ENCODE measurements around the gene KLHL18. TPM values are rescaled to one million over a fixed set of nuclear protein-coding genes. Genes with fewer than 3 reads are reported as not detected.

KLHL18 gene
- total and polyA plus RNA-seq, 12 donors: 10.6 to 62.1 (median 28.3) TPM

DNA sequence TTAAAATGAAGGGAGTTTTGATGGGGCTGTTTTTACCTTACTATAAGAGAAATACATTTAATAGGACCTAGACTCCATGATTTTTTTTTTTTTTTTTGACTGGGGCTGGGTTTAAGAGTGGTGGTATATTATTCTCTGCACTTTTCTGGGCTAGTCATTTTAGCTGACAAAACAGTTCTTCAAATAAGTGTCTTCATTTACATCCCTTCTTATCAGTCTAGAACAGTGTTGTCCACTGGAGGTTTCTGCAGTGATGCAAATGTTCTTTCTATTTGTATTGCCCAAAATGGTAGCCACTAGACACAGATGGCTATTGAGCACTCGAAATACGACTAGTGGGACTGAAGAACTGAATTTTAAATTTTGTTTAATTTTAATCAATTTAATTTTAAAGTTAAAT is 37.2 kb downstream of the KLHL18 start:
- H3K36me3 ChIP-seq (replicated peaks in 1 of 2): peaks cover 0 to 34% of the 10 kb centered on the region in 2 donors
- intact Hi-C loops (cut with DNase I): loop anchor here (5.0 to 10.0 kb wide), 4 partner anchors 38 to 315 kb away; partner anchors contain the start of genes KIF9 (in 1 of the 2) and KLHL18 (in 1 of the 2)
- H3K9me3 ChIP-seq (replicated peaks in 1 of 3): no peaks in the 10 kb centered on the region
- no peak for DNase-seq
- H3K4me3 ChIP-seq: no peak overlapping the region
- 48 to 74% (median 48%) methylated on average over 2 of the region's 2 CpGs for WGBS, 4 donors
- H3K27ac ChIP-seq: no peak overlapping the region
- no peaks in the 10 kb centered on the region for H3K27me3 ChIP-seq
- TF ChIP-seq POLR2A (IDR thresholded peaks at IDR 0.05): no peak
- TF ChIP-seq, protein P1, sequence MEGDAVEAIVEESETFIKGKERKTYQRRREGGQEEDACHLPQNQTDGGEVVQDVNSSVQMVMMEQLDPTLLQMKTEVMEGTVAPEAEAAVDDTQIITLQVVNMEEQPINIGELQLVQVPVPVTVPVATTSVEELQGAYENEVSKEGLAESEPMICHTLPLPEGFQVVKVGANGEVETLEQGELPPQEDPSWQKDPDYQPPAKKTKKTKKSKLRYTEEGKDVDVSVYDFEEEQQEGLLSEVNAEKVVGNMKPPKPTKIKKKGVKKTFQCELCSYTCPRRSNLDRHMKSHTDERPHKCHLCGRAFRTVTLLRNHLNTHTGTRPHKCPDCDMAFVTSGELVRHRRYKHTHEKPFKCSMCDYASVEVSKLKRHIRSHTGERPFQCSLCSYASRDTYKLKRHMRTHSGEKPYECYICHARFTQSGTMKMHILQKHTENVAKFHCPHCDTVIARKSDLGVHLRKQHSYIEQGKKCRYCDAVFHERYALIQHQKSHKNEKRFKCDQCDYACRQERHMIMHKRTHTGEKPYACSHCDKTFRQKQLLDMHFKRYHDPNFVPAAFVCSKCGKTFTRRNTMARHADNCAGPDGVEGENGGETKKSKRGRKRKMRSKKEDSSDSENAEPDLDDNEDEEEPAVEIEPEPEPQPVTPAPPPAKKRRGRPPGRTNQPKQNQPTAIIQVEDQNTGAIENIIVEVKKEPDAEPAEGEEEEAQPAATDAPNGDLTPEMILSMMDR (IDR thresholded peaks at IDR 0.05): no peak
- peaks cover 0 to 19% of the 10 kb centered on the region in 2 donors for H3K4me1 ChIP-seq (replicated peaks in 1 of 2)

DNA sequence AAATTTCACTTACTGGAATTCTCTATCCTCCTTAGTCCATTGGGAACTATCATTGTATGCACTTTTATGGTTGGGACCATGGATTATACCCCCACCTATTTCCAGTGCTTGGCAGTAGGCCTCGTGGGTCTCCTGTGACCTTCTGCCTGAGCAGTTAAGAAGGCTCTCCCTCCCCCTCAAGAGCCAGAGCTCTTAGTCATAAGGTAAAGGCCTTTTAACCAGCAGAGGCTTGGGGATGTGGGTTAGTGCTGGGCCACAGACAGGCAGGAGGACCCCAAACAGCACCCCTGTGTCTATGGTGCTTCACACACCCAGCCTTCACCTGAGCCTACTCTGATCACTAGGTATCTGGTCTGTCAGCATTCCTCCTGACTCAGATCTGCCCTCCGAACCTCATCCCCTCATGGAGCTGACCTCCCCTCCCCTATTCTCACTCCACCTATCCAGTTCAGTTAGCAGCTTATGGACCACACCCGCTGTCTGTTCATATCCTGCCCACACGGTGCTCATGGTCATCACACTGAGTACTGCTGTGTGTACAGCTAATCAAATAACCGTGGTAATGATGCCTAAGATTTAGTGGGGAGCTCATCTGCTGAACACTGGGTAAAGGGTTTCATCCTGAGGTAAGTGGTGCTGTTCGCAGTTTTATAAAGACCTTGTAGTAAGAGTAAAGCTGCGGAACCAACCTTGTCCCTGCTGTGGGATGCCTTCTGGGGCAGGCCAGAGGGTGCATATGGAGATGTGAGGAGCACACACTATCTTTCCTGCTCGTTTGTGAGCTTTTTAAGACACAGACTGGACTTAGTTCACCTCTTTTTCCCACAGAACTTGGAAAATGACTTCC is 40.9 kb downstream of the KLHL18 start:
- peaks cover 0 to 52% of the 10 kb centered on the region in 2 donors for H3K36me3 ChIP-seq (replicated peaks in 1 of 2)
- peak overlapping the region in 3 of 5 donors; percentile 37 to 55 (median 47) for H3K27ac ChIP-seq
- intact Hi-C loops (cut with DNase I): loop anchor here (10.0 kb wide), 3 partner anchors 59 to 319 kb away; no protein-coding TSS in a partner anchor
- H3K4me3 ChIP-seq: no peak overlapping the region
- peak in 1 of 7 donors; percentile 49 for DNase-seq
- no peak for TF ChIP-seq POLR2A (IDR thresholded peaks at IDR 0.05)
- TF ChIP-seq, protein P1 (IDR thresholded peaks at IDR 0.05): no peak
- WGBS, 4 donors: 63 to 70% (median 66%) methylated on average over 8 of the region's 8 CpGs
- no peaks in the 10 kb centered on the region for H3K9me3 ChIP-seq (replicated peaks in 1 of 3)
- peaks cover 3 to 13% of the 10 kb centered on the region in 2 donors for H3K4me1 ChIP-seq (replicated peaks in 1 of 2)
- H3K27me3 ChIP-seq: no peaks in the 10 kb centered on the region

DNA sequence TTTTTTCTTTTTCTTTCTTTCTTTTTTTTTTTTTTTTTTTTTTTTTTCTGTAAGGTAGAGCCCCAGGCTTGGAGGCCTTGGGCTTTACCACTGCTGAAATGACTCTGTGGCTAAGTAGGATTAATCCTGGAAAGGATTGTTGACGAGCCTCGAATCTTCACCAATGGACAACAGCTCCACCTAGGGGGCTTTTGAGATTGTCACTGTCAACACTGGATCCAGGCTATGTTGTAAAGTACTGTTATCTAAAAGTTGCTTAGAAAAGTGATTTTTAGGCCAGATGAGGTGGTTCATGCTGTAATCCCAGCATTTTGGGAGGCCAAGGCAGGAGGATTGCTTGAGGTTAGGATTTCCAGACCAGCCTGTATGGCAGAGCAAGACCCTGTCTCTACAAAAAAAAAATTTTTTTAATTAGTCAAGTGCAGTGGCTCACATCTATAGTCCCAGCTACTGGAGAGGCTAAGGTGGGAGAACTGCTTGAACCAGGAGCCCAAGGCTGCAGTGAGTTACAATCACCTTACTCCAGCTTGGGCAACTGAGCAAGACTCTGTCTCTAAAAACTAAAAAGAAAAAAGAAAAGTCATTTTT is 41.6 kb downstream of the KLHL18 start:
- no peak overlapping the region for H3K4me3 ChIP-seq
- peak; percentile 71 to 89 (median 77) for DNase-seq
- TF ChIP-seq POLR2A (IDR thresholded peaks at IDR 0.05): no peak
- TF ChIP-seq, protein P1 (IDR thresholded peaks at IDR 0.05): peak; percentile 57 to 81 (median 77)
- intact Hi-C loops (cut with DNase I): loop anchor here (10.0 kb wide), 3 partner anchors 60 to 320 kb away; no protein-coding TSS in a partner anchor
- 0 to 3% (median 0%) methylated on average over 2 of the region's 2 CpGs for WGBS, 4 donors
- no peak overlapping the region for H3K27ac ChIP-seq
- peaks cover 3 to 13% of the 10 kb centered on the region in 2 donors for H3K4me1 ChIP-seq (replicated peaks in 1 of 2)
- H3K27me3 ChIP-seq: no peaks in the 10 kb centered on the region
- peaks cover 0 to 55% of the 10 kb centered on the region in 2 donors for H3K36me3 ChIP-seq (replicated peaks in 1 of 2)
- H3K9me3 ChIP-seq (replicated peaks in 1 of 3): no peaks in the 10 kb centered on the region

DNA sequence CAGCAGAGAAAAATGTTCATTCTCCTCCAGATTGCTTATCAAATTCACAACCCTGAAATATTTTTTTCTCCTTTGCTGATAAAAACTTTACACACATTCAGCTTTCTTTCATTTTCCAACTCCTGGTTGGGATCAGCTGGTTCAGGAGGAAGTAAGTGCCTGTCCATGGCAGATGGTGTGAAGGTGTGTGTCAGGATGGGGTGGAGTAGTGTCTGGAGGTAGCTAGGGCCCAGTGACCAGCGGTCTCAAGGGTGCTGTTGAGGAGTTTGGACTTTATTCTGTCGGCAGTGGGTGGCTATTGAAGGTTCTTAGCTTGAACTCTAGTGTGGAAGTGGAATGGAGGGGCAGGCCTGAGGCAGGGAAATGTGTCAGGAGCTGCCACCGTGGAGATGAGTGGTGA is 51.2 kb downstream of the KLHL18 start:
- Histone ChIP-seq H3K27ac (no peak overlapping the region), H3K9me3 (replicated peaks in 1 of 3) (no peaks in the 10 kb centered on the region), H3K36me3 (replicated peaks in 1 of 2) (peaks cover 0 to 75% of the 10 kb centered on the region in 2 donors), H3K27me3 (no peaks in the 10 kb centered on the region), H3K4me1 (replicated peaks in 1 of 2) (no peaks in the 10 kb centered on the region), H3K4me3 (no peak overlapping the region)
- intact Hi-C loops (cut with DNase I): no loop called here
- TF ChIP-seq, protein P1 (IDR thresholded peaks at IDR 0.05): no peak
- TF ChIP-seq POLR2A (IDR thresholded peaks at IDR 0.05): no peak
- DNase-seq: no peak
- WGBS, 4 donors: 71 to 87% (median 74%) methylated on average over 3 of the region's 3 CpGs

Data from adrenal gland (tissue), 12 donors.